ENCODE measurements around the gene CLBA1.

Gene CLBA1

GRCh38 chr14:104985675-104986486 lies at the start of gene CLBA1:
CLBA1 (plus strand) TSS chr14:104985788; CDS start chr14:104986432, 644 bp downstream.
- Histone ChIP-seq H3K36me3 (ENCODE audit: control insufficient read depth, insufficient read depth, low read length) (no peaks in the 10 kb centered on the region), H3K4me3 (ENCODE audit: low read depth, low read length) (peak within 1 kb of the TSS; percentile 79), H3K27ac (ENCODE audit: low read depth, low read length) (no peak within 1 kb of the TSS), H3K27me3 (ENCODE audit: control insufficient read depth, insufficient read depth, low read length) (peaks cover 11% of the 10 kb centered on the region; the same call in 1 of the 2 replicates), H3K4me1 (ENCODE audit: control insufficient read depth, insufficient read depth, low read length) (peaks cover 11% of the 10 kb centered on the region; the same call in 1 of the 2 replicates), H3K9ac (ENCODE audit: low read length) (peak within 1 kb of the TSS; percentile 36), H3K9me3 (ENCODE audit: control insufficient read depth, insufficient read depth, low read depth, low read length) (no peaks in the 10 kb centered on the region)

DNA sequence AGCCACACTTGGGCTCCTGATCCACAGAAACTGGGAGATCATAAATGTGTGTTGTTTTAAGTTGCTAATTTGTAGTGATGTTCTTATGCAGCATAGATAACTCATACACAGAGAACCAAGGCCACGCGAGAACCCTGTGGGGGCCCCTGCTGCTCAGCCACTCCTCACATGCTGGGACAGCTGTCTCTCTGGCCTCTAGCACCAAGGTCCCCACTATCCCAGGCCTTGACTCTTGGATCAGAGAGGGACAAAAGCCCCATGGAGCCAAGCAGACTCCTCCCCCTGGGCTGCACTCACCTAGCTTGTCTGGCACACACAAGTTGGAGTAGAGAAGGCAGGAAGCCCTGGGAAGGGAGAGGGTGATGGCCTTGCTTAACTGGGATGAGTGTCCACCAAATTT lies 49.6 kb upstream of the CLBA1 start:
- H3K27ac ChIP-seq (ENCODE audit: low read depth, low read length): no peak overlapping the region
- H3K4me1 ChIP-seq (ENCODE audit: control insufficient read depth, insufficient read depth, low read length): peaks cover 8% of the 10 kb centered on the region; the same call in 1 of the 2 replicates
- H3K9me3 ChIP-seq (ENCODE audit: control insufficient read depth, insufficient read depth, low read depth, low read length): no peaks in the 10 kb centered on the region
- no peaks in the 10 kb centered on the region for H3K36me3 ChIP-seq (ENCODE audit: control insufficient read depth, insufficient read depth, low read length)
- H3K4me3 ChIP-seq (ENCODE audit: low read depth, low read length): no peak overlapping the region
- H3K9ac ChIP-seq (ENCODE audit: low read length): no peak overlapping the region
- H3K27me3 ChIP-seq (ENCODE audit: control insufficient read depth, insufficient read depth, low read length): peaks cover 76% of the 10 kb centered on the region

GRCh38 chr14:104936361-104937155 lies 49.0 kb upstream of the CLBA1 start:
- H3K4me1 ChIP-seq (ENCODE audit: control insufficient read depth, insufficient read depth, low read length): peaks cover 8% of the 10 kb centered on the region; the same call in 1 of the 2 replicates
- no peaks in the 10 kb centered on the region for H3K9me3 ChIP-seq (ENCODE audit: control insufficient read depth, insufficient read depth, low read depth, low read length)
- H3K9ac ChIP-seq (ENCODE audit: low read length): no peak overlapping the region
- H3K27me3 ChIP-seq (ENCODE audit: control insufficient read depth, insufficient read depth, low read length): peaks cover 70% of the 10 kb centered on the region
- no peaks in the 10 kb centered on the region for H3K36me3 ChIP-seq (ENCODE audit: control insufficient read depth, insufficient read depth, low read length)
- no peak overlapping the region for H3K27ac ChIP-seq (ENCODE audit: low read depth, low read length)
- H3K4me3 ChIP-seq (ENCODE audit: low read depth, low read length): no peak overlapping the region

- Histone ChIP-seq H3K9me3 (ENCODE audit: control insufficient read depth, insufficient read depth, low read depth, low read length) (no peaks in the 10 kb centered on the region), H3K27ac (ENCODE audit: low read depth, low read length) (no peak overlapping the region), H3K27me3 (ENCODE audit: control insufficient read depth, insufficient read depth, low read length) (peaks cover 64% of the 10 kb centered on the region), H3K9ac (ENCODE audit: low read length) (no peak overlapping the region), H3K36me3 (ENCODE audit: control insufficient read depth, insufficient read depth, low read length) (no peaks in the 10 kb centered on the region), H3K4me3 (ENCODE audit: low read depth, low read length) (no peak overlapping the region), H3K4me1 (ENCODE audit: control insufficient read depth, insufficient read depth, low read length) (peaks cover 3% of the 10 kb centered on the region; the same call in 1 of the 2 replicates)
Measured at GRCh38 chr14:104937161-104937560, 48.4 kb upstream of the CLBA1 start.

- Histone ChIP-seq H3K9ac (ENCODE audit: low read length) (no peak overlapping the region), H3K27me3 (ENCODE audit: control insufficient read depth, insufficient read depth, low read length) (peaks cover 57% of the 10 kb centered on the region), H3K36me3 (ENCODE audit: control insufficient read depth, insufficient read depth, low read length) (no peaks in the 10 kb centered on the region), H3K9me3 (ENCODE audit: control insufficient read depth, insufficient read depth, low read depth, low read length) (no peaks in the 10 kb centered on the region), H3K27ac (ENCODE audit: low read depth, low read length) (no peak overlapping the region), H3K4me1 (ENCODE audit: control insufficient read depth, insufficient read depth, low read length) (no peaks in the 10 kb centered on the region; the same call in 1 of the 2 replicates), H3K4me3 (ENCODE audit: low read depth, low read length) (no peak overlapping the region)
Measured at GRCh38 chr14:104937694-104938365, 47.8 kb upstream of the CLBA1 start.

DNA sequence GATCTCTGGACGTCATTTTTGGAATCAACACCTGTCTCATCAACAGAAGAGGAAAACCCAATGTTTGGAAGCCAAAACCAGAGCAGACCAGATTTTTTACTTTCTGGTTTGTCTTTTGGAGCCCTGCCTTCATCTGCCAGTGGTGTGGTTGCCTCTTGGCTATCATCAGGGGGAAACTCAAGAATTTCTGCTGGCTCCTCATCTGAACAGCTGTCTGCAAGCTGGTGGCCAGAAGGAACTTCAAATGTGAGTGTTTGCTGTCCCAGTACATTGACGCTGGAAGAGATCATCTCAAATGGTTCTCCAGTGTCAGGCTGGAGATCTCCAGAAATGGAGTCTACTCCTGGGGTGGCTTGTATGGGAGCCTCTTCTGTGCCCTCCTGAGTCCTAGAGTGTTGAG lies 47.2 kb upstream of the CLBA1 start:
- Histone ChIP-seq H3K27ac (ENCODE audit: low read depth, low read length) (no peak overlapping the region), H3K4me1 (ENCODE audit: control insufficient read depth, insufficient read depth, low read length) (no peaks in the 10 kb centered on the region; the same call in 1 of the 2 replicates), H3K9me3 (ENCODE audit: control insufficient read depth, insufficient read depth, low read depth, low read length) (no peaks in the 10 kb centered on the region), H3K36me3 (ENCODE audit: control insufficient read depth, insufficient read depth, low read length) (no peaks in the 10 kb centered on the region), H3K9ac (ENCODE audit: low read length) (no peak overlapping the region), H3K27me3 (ENCODE audit: control insufficient read depth, insufficient read depth, low read length) (peaks cover 52% of the 10 kb centered on the region), H3K4me3 (ENCODE audit: low read depth, low read length) (no peak overlapping the region)

GRCh38 chr14:104938960-104939359 lies 46.6 kb upstream of the CLBA1 start:
- H3K27me3 ChIP-seq (ENCODE audit: control insufficient read depth, insufficient read depth, low read length): peaks cover 51% of the 10 kb centered on the region

DNA sequence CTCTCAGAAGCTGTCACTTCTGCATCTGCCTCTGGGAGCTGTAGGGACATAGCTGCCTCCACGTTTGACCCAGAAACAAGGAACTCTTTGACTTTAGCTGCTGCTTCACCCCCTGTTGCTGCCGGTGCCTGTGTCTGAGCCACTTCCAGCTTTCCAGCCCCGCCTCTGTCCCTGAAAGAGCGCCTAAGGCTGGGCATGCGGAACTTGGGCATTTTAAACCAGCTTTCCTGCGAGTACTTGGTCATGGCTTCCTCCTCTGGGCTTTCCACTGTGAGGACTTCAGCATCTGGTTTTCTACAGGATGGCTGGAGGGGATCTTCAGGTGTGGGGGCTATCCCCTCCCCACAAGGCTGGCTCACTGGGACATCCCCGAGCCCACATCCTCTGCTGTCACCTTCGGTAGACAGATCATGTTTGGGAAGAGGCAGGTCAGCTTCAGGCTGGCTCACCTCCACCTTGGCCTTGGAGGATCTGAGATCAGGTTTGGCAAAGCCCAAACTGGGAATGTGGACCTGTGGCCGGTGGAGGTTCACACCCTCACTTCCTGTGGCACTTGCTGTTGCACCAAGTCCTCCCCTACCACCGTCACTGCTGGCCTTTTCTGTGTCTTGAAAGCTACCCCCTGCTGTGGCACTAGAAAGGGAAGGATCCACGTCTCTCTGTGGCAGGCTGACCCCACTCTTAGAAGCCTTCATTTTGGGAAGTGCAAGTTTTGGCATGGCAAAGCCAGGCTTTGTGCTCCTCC lies 45.8 kb upstream of the CLBA1 start:
- H3K27ac ChIP-seq (ENCODE audit: low read depth, low read length): no peak overlapping the region

More at GRCh38 chr14:104938960-104939359, 46.6 kb upstream of the CLBA1 start:
- Histone ChIP-seq H3K4me3 (ENCODE audit: low read depth, low read length) (no peak overlapping the region), H3K4me1 (ENCODE audit: control insufficient read depth, insufficient read depth, low read length) (no peaks in the 10 kb centered on the region; the same call in 1 of the 2 replicates), H3K27ac (ENCODE audit: low read depth, low read length) (no peak overlapping the region), H3K9me3 (ENCODE audit: control insufficient read depth, insufficient read depth, low read depth, low read length) (no peaks in the 10 kb centered on the region), H3K36me3 (ENCODE audit: control insufficient read depth, insufficient read depth, low read length) (no peaks in the 10 kb centered on the region), H3K9ac (ENCODE audit: low read length) (no peak overlapping the region)

DNA sequence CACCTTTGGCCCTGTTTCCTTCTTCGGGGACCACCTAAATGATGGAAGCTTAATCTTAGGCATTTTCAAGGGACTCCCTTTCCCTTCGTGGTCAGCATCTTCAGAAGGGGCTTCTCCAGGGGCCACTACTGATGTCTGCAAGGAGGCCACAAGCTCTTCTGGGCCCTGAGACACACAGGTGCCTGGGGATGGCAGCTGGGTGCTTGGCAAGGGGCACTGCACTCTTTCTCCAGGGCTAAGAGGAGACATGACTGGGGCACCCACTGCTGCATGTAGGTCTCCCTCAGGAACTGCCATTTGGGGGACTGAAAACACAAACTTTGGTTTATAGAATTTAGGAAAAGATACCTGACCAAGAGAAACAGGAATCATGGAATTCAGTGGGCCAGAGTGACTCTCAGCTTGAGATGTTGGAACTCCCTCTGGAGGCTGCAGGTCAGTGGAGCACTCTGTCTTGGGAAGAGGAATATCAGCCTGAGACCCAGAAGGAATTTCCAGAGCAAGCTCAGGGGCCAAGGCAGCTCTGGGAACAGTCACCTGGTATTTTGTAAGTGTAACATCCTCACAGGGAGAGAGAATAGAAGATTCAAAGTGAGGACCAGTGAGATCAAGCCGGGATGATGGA lies 45.0 kb upstream of the CLBA1 start:
- no peak overlapping the region for H3K4me3 ChIP-seq (ENCODE audit: low read depth, low read length)
- H3K9ac ChIP-seq (ENCODE audit: low read length): no peak overlapping the region
- no peaks in the 10 kb centered on the region for H3K36me3 ChIP-seq (ENCODE audit: control insufficient read depth, insufficient read depth, low read length)
- peaks cover 35% of the 10 kb centered on the region for H3K27me3 ChIP-seq (ENCODE audit: control insufficient read depth, insufficient read depth, low read length)
- no peaks in the 10 kb centered on the region for H3K9me3 ChIP-seq (ENCODE audit: control insufficient read depth, insufficient read depth, low read depth, low read length)
- H3K4me1 ChIP-seq (ENCODE audit: control insufficient read depth, insufficient read depth, low read length): no peaks in the 10 kb centered on the region; the same call in 1 of the 2 replicates
- H3K27ac ChIP-seq (ENCODE audit: low read depth, low read length): no peak overlapping the region

More for the DNA sequence above, 45.8 kb upstream of the CLBA1 start:
- Histone ChIP-seq H3K9ac (ENCODE audit: low read length) (no peak overlapping the region), H3K36me3 (ENCODE audit: control insufficient read depth, insufficient read depth, low read length) (no peaks in the 10 kb centered on the region), H3K4me3 (ENCODE audit: low read depth, low read length) (no peak overlapping the region), H3K4me1 (ENCODE audit: control insufficient read depth, insufficient read depth, low read length) (no peaks in the 10 kb centered on the region; the same call in 1 of the 2 replicates), H3K9me3 (ENCODE audit: control insufficient read depth, insufficient read depth, low read depth, low read length) (no peaks in the 10 kb centered on the region), H3K27me3 (ENCODE audit: control insufficient read depth, insufficient read depth, low read length) (peaks cover 43% of the 10 kb centered on the region)
